Activated CD8-positive, alpha-beta memory T cell treated with anti-CD3 and anti-CD28 coated beads, Interleukin-2, amount 50 U/mL, for 1 hour (primary cell): ENCODE measurements around the gene TRIM31.

Source experiments
- DNase-seq: peaks from one replicate; pipeline ENCODE4 v3.0.0-alpha.2; 2020; ENCODE audit errors: extremely low read depth

Gene TRIM31

DNA sequence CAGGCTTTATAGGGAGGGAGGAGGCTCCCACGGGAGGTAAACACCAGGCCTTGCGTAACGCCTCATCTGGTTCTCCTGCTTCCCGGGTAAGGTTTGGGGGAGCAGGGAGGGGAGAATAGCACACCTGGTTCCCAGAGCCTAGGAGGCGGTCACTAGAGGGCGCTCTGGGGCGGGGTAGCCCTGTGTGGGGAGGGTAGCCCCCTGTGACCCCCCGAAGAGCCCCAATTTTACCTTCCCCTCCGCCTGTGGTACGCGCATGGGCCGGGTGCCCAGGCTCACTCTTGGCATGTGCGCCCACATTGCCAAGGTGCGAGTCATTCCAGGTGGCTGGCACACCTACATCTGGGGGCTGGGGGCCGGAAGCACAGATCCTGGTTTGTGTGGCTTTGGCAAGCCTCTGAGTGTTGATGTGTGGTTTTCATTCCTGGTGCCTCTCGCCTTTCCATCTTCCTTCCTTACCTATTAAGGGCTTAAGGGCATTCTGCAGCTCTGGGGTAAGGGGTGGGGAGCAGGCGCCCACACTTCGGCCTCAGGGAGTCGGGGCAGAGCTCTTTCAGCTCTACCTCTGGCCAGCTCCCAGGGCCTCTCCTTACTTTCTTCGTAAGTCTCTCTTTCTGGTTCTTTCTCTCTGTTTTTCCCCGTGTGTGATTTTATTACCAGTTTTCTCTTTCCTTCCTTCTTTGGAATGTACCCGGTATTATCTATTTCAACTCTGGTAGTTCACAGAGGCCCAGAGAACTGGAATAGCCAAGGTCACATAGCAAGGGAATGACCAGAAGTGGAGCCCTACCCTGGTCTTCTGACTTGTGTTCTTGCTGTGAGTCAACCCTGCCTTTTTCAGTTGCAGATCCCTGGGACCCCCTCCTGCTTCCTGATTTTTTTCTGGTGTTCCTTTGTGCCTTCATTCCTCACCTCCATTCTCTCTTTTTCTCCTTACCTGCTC, 36.8 kb downstream of the TRIM31 start:
- DNase-seq, result no peak

DNA sequence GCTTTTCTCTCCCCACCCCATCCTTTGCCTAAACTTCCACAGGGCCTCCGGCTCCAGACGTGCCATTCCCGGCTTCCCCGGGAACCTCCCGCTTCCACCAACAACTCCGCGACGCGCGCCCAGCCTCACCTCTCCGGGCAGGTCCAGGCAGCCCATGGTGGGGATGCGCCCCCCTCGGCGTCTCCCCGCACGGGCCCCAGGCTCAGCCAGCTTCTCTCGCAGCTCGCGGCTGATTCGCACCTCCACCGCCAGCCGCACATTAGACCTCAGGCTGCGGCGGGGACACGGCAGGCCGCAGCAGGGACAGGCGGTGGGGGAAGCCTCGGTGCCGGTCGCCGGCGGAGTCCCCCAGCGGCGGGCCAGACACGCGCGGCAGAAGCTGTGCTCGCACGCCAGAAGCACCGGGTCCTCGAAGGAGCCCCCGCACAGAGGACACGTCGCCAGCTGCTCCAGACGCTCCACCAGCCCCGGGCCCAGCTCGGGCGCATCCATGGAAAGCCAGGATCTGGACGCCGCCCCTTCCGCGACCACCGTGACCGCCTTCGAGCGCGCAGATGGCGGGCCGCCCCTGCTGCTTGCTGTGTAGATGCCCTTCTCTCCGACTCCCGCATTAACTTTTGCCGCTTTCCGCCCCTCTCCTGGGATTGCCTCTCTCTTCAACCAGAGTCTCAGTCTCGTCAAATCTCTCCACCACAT, 37.6 kb downstream of the TRIM31 start, which contains the start of gene RNF39:
Gene RNF39 (minus strand): TSS at position 676 of the 696 bp plus-strand sequence. CDS start 184 bp downstream, at position 492.
- DNase-seq, result no peak

DNA sequence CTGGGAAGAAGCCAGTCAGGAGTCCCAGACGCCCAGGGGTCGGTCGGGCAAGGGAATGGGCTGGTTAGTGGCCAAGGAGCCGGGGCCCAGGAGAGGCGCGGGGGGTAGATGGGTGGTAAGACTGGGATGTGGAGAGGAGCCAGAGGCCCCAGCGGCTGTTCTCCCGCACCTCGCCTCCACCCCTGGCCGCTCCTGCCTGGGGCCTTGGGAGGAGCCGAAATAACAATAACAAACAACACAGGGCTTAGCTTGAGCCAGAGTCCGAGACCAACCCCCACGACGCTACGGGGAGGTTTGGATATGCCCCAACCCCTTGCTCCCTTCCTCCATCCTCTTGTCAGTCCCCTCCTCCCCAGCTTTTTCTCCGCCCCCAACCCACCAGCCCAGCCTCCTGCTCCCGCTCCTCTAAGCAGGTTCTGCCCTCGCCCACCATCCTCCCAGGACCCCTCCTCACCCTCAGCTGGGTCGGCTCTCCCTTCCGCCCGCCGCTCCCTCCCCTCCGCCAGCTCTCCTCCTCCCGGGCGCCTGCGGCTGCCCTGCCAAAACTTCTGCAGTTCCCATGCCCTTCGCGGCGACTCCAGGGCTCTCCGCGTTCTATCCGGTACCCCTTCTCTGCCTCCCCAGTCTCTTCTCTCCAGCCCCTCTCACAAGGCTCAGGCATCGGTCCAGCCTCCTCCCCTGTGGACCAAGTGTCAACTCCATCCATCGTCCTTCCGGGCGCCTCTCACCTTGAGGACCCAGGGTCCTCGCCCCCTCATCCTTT, 38.4 kb downstream of the TRIM31 start:
- DNase-seq, result no peak

DNA sequence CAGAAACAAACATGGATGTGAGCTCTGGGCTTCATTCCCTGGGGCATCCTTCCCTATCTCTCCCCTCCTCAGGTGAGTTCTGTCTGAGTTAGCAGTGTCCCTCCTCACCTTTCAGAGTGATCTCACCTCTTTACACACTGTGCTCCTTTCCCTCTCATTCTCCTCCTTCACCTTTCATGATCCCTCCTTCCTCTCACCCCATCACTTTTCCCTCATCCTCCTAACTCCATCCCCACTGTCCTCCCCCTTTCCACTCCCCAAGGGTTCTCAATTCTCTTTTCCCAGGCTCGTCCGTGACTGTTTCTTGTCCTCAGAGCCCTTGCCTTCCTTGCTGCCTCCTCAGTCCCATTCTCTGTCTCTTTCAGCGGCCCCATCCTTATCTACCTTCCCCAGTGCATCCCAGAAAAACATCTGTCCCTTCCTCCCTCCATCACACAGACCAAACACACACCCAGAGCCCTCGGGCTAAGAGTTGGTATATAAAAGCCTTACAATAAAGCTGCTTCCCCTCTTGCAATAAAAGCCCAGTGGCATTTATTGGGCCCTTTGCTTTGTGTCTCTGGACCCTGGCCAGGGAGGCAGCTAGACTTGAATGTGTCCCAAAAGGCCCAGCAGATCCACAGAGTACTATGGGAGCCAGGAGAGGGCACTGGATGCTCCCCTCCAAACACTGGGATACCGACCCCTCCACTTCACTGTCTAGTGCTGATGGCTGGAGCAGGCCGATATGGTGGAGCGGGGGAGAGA, 39.2 kb downstream of the TRIM31 start:
- no peak for DNase-seq

DNA sequence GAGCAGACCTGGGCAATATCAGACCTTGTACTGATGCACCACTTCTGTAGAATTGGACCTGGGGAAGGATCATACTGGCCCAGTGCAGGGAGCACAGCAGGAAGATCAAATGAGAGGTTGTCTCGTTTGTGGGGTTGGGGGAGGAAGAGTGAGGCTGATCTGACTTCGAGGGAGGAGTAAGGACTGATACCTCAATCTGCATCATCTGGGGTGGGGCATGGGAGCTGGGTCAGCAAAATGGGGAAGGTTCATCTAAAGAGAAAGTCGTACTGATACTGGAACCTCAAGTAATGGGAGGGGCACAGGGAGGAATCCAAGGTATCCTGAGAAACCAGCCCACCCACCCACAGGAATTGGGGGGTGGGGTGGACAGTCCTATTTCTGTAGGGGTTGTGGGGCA, 41.0 kb downstream of the TRIM31 start:
- no peak for DNase-seq

DNA sequence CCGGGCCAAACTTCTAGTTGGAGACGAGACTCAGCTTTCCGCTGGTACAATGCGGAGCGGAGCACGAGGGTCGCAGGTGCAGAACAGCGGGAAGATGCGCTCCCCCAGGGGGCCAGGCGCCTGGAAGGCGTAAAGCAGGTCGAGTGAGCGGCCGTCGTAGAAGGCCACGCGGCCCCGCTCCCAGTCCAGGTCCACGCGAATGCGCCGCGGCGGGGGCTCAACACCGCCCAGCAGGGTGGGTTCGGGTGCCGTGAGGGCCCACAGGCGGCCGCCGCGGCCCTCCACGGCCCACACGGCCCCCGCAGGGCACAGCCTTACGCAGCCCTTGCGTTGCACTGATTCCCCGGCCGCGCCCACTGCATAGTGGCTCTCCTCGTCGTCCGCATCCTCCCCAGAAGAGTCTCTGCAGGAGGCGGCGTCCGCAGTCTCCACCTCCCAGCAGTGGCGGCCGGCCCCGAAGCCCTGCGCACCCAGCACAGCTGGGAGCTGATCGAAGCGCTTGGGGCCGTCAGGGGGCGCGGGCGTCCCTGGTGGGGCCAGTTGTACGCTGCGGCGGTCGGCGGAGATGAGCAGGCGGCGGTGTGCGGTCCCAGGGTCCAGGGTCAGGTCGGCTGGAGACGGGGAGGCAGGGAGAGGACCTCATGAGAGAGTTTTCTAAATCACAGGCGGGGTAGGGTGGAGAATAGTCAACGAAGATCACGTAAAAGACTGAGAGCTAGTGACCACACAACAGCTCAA, 41.6 kb downstream of the TRIM31 start:
- DNase-seq, result no peak

DNA sequence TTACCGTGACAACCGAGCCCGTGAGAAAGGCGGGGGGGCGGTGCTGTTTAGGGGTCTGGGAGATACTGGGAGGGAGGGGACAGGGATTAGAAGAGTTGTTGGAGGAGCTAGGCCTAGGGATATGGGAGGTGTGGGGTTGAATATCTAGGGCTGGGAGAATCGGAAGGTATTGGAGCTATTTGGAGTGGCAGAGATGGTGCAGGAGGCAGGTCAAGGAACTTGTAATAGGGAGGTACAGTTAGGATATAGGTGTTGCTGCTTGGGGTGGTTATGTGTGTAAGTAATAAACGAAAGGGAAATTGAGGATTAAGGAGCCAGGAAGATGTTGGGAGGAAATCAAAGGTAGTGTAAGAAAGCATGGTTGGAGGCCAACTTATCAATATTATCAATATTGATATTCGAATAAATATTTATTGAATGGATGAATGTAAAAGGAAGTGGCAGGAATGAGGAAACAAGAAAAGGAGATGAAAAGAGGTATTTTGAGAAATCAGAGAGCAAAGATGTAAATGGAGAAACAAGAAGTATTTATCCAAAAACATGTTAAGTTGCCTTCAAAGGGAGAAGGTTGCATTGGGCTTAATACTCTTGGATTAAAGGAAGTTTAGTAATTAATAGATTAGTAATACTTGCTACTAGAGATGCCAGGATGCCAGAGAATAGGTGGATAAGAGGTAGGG, 45.3 kb downstream of the TRIM31 start:
- no peak for DNase-seq

DNA sequence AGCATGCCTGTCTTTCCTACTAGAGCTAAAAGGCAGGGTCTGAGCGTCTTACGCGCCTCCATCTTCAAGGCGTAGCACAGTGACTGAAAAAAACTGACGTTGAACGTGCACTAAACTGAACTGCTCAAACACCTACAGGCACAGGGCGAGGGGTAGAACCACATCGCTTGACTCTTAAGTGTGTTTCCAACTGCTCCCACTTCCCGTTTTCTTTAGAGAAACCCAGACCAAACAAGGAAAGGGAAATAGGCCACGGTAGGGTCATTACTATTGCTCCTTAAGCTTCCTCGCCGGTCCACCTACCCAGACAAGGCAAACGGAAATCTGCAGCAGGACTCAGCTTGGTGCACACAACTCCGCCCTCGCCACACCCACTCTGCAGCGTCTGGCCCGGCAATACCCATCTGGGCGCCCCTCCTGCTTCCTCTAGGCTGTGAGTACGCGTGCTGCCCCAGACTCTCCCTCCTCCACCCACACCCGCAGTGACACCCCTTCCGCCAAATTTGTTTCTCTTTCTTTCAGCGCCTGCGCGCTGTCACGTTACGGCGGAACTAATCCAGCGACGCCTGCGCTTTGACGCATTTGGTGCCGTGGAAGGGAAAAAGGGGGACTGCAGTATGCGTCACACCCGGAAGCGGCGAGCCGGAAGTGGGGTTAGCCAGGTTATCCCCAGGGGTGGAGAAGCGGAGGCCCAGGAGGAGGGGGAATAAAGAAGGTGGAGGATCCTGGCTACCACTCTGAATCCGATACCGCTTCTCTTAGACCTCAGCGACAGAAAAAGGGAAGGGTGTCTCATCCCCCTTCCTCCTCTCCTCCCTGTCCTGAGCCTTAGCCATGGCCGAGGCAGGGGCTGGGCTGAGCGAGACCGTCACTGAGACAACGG, 46.1 kb downstream of the TRIM31 start, which contains the start of gene PPP1R11:
Gene PPP1R11 (plus strand): TSS at position 622 of the 883 bp plus-strand sequence. CDS start 213 bp downstream, at position 835.
- peak; percentile 98 for DNase-seq

DNA sequence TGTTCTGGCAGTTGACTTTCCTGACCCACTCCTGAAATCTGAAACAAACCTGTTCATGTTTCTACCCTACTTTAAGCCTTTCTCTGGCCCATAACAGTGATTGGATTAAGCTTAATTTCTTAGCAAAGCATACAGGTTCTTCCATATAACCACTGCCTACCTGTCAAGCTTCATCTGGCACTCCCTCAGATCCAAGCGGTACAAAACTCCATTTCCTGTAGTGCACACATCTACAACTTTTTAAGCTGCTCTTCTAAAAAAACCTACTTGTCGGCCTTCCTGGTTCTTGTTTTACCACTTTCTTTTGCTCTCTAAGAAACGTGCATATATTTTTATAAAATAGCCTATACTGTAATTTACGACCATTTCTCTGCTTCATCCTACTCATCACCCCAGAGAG, 46.8 kb downstream of the TRIM31 start:
- no peak for DNase-seq

DNA sequence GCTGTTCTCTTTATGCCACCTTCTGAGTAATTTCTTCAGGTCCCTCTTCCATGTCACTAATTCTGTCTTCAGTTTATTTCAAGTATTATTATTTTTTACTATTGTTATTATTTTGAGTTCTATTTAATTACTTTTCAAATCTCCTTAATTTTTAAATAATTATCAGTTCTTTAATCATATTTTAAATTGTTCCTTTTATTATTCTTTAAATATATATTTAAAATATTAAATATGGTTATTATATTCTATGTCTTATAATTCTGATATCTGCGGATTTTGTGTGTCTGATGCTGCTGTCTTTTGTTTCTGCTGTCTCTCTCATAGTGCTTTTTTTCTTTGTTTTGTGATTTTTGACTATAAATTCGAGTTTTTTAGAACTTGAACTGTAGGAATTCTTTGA, 49.6 kb downstream of the TRIM31 start:
- DNase-seq, result no peak

DNA sequence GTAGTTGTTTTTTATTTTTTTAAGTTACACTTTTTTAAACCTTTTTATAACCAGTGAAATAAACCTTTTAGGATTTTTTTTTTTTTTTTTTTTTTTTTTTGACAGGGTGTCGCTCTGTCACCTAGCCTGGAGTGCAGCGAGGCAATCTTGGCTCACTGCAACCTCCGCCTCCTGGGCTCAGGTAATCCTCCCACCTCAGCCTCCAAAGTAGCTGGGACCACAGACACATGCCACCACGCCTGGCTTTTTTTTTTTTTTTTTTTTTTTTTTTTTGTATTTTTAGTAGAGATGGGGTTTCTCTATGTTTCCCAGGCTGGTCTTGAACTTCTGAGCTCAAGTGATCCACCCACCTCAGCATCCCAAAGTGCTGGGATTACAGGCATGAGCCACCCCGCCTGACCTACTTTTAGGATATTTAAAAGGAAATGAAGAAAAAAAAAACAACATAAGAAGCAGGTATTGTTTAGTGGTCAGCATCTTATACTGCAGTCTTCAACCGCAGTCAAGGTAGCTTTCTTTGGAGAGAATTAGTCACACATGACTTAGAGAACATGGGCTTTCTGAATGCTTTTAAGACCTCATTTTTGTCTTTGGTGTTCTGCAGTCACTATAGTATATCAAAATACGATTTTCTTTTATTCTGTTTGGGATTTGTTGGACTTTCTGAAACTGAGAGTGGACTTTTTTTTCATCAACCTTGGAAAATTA, 50.3 kb downstream of the TRIM31 start:
- no peak for DNase-seq

DNA sequence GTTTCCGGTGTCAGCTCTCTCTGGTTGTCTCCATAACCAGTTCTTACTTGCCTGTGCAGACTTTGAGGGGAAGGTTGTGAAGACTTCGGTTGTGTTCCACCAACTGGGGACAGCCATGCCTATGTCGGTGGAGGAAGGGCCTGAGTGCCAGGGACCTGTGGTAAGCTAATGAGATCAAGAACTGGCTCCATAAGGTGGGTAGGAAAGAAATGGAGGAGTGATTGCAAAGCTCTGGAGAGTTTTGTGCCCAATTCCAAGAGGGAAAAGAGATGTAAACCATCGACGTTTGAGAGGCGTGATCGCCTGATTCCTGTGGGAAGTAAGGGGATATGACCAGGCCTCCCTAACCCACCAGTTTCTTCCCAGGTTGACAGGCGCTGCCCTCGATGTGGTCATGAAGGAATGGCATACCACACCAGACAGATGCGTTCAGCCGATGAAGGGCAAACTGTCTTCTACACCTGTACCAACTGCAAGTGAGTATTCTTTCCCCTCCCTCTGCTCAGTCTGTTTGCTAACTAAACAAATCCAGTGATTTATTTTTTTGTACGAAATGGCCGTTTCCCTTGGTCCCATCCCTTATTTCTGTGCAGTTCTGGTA, 50.9 kb downstream of the TRIM31 start:
- no peak for DNase-seq

DNA sequence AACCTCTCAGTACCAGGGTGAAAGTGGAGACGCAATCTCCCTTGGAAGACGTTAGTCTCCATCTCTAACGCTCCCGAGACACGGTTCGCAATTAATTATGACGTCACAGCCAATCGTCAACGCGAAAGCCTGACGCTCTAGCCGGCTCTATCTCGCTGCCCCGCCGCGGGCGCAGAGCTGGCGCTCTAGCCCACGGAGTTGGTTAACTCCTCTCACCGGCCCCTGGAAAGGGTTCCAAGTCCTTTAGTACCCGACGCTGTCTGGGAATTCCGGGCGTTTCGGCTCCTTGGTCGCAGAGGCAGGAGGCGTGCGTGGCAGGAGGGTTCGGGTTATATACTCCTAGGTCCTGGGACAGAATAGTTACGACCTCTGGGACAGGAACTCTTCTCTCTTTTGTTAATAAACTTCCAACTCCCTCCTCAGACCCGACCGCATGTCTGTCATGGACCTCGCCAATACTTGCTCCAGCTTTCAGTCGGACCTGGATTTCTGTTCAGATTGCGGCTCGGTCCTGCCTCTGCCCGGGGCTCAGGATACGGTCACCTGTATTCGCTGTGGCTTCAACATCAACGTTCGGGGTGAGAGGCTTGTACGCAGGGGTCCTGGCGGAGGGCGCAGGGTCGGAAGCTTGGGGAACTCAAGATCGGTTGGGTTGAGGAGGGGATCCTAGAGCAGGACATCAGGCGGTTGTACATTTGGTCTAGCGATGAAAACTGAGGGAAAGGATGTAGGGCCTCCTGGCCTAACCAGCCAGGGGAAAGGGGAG, 51.6 kb downstream of the TRIM31 start, which contains the start of gene POLR1H:
Gene POLR1H (plus strand): TSS at position 174 of the 766 bp plus-strand sequence. CDS start 260 bp downstream, at position 434.
- peak; percentile 73 for DNase-seq

DNA sequence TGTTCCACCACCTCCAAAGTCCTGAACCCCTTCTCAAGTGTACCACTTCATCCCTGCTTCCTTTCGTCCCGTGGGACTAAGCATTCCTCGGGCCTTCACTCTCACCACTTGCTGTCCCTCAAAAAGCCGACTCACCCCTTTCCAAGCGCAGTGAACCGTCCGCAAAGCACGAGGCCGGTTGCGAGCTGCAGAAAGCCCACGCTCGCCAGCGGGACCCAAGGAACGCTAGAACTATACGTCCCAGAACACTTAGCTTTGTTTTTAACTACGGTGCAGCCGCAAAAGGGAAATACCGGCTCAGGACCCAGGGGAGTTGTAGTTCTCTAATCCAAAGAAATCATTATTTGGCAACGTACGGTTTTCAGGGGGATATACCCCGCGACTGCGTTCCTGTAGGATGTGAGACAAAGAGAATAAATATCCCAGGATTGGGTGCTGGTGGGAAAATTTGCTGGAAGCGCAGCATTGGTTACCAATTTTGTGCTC, 52.2 kb downstream of the TRIM31 start:
- no peak for DNase-seq

DNA sequence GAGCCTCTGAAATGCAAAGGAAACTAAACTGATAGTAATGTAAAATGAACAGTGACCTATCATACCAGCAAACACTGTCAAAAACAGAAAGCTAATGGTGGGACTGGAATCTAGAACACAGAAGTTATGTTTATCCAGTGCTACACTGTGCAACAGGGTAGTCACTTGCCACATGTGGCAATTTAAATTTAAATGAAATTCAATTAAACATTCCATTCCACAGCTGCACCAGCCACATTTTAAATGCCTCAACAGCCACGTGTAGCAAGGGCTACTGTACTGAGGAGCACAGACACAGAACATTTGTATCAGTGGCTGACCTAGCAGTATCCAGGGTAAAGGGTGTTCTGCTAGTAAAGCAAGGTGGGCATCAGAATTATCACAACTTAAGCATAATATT, 57.4 kb downstream of the TRIM31 start:
- DNase-seq, result no peak

DNA sequence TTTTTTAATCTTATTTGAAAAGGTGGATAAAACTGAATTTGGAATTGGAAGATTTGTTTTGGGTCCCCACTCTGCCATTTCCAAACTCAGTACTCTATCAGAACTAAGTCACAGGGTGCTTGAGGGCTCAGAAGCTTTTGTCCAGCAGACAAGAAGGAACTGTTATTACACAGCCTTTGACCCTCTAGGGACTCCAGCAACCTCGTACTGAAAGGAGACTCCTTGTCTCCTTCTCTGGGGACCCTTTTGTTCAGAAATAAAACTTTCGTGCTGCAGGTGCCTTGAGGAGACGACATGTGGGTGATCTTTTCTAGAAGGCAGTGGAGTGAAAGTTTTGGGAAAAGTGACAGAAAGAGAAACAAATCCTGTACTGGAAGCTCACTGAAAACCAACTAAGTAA, 59.2 kb downstream of the TRIM31 start:
- no peak for DNase-seq
